ENCODE results near the gene PAX9. TPM values are rescaled to one million over a fixed set of nuclear protein-coding genes. Genes with fewer than 3 reads are reported as not detected.

PAX9 gene
- total and polyA plus RNA-seq, 8 donors: 0.35 to 1.4 (median 0.51) TPM

DNA sequence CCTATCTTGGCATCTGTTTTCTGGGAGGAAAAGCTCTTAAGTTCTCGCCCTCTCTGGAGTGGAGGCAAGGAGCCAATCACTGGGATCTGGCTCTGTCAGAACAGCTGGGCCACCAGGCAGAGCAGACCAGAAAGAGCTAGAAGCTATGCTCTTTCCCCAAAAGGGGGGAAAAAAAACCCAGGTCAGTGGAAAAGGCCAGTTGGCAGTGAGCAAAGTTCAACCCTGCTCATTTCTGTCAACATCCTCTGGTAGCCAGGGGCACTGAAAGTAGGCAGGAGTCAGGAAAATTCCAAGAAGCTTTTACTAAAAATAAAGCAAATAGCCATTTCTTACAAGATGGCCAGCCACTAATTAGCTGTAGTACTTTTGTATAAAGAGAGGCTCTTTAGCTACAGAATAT is 36.6 kb upstream of the PAX9 start:
- ATAC-seq: no peak
- Histone ChIP-seq H3K4me3 (no peak overlapping the region), H3K27me3 (peaks cover 0 to 8% of the 10 kb centered on the region in 2 donors), H3K27ac (no peak overlapping the region), H3K9me3 (no peaks in the 10 kb centered on the region), H3K36me3 (no peaks in the 10 kb centered on the region), H3K4me1 (no peaks in the 10 kb centered on the region)
- intact Hi-C loops (cut with DNase I): no loop called here
- TF ChIP-seq, protein P1, sequence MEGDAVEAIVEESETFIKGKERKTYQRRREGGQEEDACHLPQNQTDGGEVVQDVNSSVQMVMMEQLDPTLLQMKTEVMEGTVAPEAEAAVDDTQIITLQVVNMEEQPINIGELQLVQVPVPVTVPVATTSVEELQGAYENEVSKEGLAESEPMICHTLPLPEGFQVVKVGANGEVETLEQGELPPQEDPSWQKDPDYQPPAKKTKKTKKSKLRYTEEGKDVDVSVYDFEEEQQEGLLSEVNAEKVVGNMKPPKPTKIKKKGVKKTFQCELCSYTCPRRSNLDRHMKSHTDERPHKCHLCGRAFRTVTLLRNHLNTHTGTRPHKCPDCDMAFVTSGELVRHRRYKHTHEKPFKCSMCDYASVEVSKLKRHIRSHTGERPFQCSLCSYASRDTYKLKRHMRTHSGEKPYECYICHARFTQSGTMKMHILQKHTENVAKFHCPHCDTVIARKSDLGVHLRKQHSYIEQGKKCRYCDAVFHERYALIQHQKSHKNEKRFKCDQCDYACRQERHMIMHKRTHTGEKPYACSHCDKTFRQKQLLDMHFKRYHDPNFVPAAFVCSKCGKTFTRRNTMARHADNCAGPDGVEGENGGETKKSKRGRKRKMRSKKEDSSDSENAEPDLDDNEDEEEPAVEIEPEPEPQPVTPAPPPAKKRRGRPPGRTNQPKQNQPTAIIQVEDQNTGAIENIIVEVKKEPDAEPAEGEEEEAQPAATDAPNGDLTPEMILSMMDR (IDR thresholded peaks at IDR 0.05): no peak
- no peak for DNase-seq

DNA sequence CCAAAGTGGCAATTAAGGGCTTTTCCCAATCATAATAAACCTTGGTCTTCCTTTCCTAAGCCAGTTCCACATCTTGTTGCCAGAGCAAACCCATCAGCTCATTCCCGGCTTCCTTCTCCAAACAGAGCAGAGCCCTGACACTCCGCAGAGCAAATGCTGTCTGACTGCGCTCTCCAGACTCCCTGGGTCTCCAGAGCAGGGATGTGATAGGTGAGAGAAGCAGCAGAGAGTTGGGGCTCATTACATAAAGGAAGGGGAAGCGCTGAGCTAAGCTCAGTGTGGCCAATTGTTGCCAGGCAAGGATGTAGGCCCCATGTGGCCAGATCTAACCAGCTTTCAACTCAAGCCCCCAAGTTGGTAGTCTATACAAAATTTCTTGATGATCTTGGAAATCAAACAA is 36.2 kb upstream of the PAX9 start:
- no peaks in the 10 kb centered on the region for H3K36me3 ChIP-seq
- TF ChIP-seq, protein P1 (IDR thresholded peaks at IDR 0.05): no peak
- peaks cover 0 to 8% of the 10 kb centered on the region in 2 donors for H3K27me3 ChIP-seq
- H3K27ac ChIP-seq: no peak overlapping the region
- H3K4me1 ChIP-seq: no peaks in the 10 kb centered on the region
- no peaks in the 10 kb centered on the region for H3K9me3 ChIP-seq
- ATAC-seq: no peak
- no peak overlapping the region for H3K4me3 ChIP-seq
- intact Hi-C loops (cut with DNase I): no loop called here
- DNase-seq: no peak

DNA sequence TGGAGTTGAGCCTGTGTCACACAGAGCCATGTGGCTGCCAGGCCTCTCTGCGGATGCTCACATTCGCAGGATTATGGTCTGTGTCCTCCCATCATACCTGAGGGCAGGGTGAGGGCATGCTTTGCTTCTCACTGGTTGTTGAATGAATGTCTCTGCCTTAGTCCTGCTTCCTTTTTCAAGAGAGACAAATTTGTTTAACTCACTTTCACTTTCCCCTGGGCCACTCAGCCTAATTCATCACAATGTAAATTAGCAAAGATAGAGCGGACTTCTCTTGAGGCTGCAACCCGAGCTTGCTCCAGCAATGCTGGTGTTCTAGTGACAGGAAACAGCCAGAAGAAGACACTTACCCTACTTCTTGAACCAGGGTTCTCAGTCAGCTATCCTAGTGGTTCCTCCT is 35.5 kb upstream of the PAX9 start:
- no peak overlapping the region for H3K4me3 ChIP-seq
- H3K27me3 ChIP-seq: peaks cover 0 to 8% of the 10 kb centered on the region in 2 donors
- H3K9me3 ChIP-seq: no peaks in the 10 kb centered on the region
- TF ChIP-seq, protein P1 (IDR thresholded peaks at IDR 0.05): no peak
- no peak for ATAC-seq
- no peak for DNase-seq
- no peaks in the 10 kb centered on the region for H3K36me3 ChIP-seq
- intact Hi-C loops (cut with DNase I): no loop called here
- H3K4me1 ChIP-seq: no peaks in the 10 kb centered on the region
- no peak overlapping the region for H3K27ac ChIP-seq

DNA sequence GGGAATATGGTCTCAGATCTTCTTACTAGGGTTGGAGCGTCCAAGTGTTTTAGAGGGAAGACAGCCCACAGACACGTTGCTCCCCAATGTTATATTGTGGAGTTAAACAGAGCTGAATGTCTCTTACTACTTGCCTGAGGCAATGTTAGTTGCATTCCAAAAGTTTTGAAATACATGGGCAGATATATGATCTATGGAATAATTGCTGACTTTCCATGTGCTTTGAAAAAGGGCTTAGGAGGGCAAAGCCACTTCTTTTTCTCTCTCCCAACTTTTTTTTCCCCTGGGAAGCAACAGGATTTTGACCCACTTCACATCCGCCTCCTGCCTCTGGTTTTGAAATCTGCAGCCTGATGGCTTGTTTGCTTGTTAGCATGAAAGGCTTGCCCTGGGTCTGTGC is 33.7 kb upstream of the PAX9 start:
- TF ChIP-seq, protein P1 (IDR thresholded peaks at IDR 0.05): no peak
- intact Hi-C loops (cut with DNase I): no loop called here
- H3K9me3 ChIP-seq: no peaks in the 10 kb centered on the region
- H3K36me3 ChIP-seq: no peaks in the 10 kb centered on the region
- H3K27ac ChIP-seq: no peak overlapping the region
- H3K27me3 ChIP-seq: peaks cover 0 to 8% of the 10 kb centered on the region in 2 donors
- no peak overlapping the region for H3K4me3 ChIP-seq
- ATAC-seq (no peak), DNase-seq (no peak)
- no peaks in the 10 kb centered on the region for H3K4me1 ChIP-seq

DNA sequence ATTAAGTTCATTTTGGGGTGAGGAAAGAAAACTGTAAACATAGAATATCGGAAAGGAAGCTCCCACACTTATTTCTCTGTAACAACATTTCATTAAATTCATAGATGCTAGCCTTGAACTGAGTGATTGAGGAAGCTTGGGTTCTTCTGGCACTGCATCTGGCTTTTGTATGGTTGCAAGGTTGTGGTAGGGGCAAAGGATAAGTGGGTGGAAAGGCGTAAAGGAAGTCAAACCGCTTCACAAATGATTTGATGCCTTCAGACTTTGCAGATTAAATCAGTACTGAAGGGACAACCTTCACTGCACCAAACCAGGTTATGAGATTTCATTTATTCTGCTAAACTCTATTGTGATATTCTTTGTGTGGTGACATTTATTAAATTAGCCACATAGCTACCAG is 28.1 kb upstream of the PAX9 start:
- no peak overlapping the region for H3K27ac ChIP-seq
- TF ChIP-seq, protein P1 (IDR thresholded peaks at IDR 0.05): no peak
- ATAC-seq (no peak), DNase-seq (no peak)
- no peaks in the 10 kb centered on the region for H3K36me3 ChIP-seq
- H3K4me1 ChIP-seq: no peaks in the 10 kb centered on the region
- H3K4me3 ChIP-seq: no peak overlapping the region
- peaks cover 0 to 8% of the 10 kb centered on the region in 2 donors for H3K27me3 ChIP-seq
- no peaks in the 10 kb centered on the region for H3K9me3 ChIP-seq
- intact Hi-C loops (cut with DNase I): no loop called here
